MM.1S (cell line): ENCODE results near the gene CXCL3.

Experiments used
- CTCF ChIP-seq: fragments of 300-600 bp; sonication (generic); IDR thresholded peaks from 2 replicates; pipeline ENCODE4 v1.5.1; 2016; ENCODE audit warnings: antibody characterized with exemption, low read length, mixed read lengths
- EZH2 ChIP-seq: fragments of 300-600 bp; sonication (generic); optimal IDR thresholded peaks from 2 replicates; pipeline ENCODE3; 2017; ENCODE audit warnings: low read depth, mild to moderate bottlenecking, antibody characterized with exemption, low read length, mixed read lengths

- TF ChIP-seq CTCF: no peak
- no peak for TF ChIP-seq EZH2
Observed at GRCh38 chr4:74030285-74030684, 8.2 kb downstream of the CXCL3 start.
